ENCODE results near the gene VIP. TPM values are rescaled to one million over a fixed set of nuclear protein-coding genes. Genes with fewer than 3 reads are reported as not detected.

VIP gene
- total RNA-seq, 1 experiment from 2014 or later = not detected

GRCh38 chr6:152723398-152723797, 27.2 kb upstream of the VIP start:
- TF ChIP-seq, protein P1, sequence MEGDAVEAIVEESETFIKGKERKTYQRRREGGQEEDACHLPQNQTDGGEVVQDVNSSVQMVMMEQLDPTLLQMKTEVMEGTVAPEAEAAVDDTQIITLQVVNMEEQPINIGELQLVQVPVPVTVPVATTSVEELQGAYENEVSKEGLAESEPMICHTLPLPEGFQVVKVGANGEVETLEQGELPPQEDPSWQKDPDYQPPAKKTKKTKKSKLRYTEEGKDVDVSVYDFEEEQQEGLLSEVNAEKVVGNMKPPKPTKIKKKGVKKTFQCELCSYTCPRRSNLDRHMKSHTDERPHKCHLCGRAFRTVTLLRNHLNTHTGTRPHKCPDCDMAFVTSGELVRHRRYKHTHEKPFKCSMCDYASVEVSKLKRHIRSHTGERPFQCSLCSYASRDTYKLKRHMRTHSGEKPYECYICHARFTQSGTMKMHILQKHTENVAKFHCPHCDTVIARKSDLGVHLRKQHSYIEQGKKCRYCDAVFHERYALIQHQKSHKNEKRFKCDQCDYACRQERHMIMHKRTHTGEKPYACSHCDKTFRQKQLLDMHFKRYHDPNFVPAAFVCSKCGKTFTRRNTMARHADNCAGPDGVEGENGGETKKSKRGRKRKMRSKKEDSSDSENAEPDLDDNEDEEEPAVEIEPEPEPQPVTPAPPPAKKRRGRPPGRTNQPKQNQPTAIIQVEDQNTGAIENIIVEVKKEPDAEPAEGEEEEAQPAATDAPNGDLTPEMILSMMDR (IDR thresholded peaks at IDR 0.05; ENCODE audit: unreplicated experiment) = no peak
- POLR2A ChIA-PET = interaction anchor here (0.7 kb wide), 1 partner anchor 387 kb away, joined by 4 read pairs; no protein-coding TSS in a partner anchor
- CTCF ChIA-PET = interaction anchor here (0.6 kb wide), 3 partner anchors 88 to 209 kb away, joined by 3 to 5 read pairs (median 3); no protein-coding TSS in a partner anchor
- Mint-ChIP-seq H3K4me3 (ENCODE audit: unreplicated experiment) (no peak overlapping the region), H3K27ac (ENCODE audit: low read depth, unreplicated experiment) (no peak overlapping the region), H3K27me3 (ENCODE audit: insufficient read depth, unreplicated experiment) (peaks cover 20% of the 10 kb centered on the region), H3K9me3 (ENCODE audit: unreplicated experiment) (no peaks in the 10 kb centered on the region), H3K4me1 (ENCODE audit: insufficient read depth, unreplicated experiment) (peaks cover 7% of the 10 kb centered on the region), H3K36me3 (ENCODE audit: insufficient read depth, unreplicated experiment) (no peaks in the 10 kb centered on the region)
- peak; percentile 18 for DNase-seq (ENCODE audit: unreplicated experiment)
- intact Hi-C loops (cut with micrococcal nuclease) = no loop called here
- BruUV-seq (replicated peaks) = no TSS peak

GRCh38 chr6:152726313-152726712, 24.3 kb upstream of the VIP start:
- Mint-ChIP-seq H3K9me3 (ENCODE audit: unreplicated experiment) (no peaks in the 10 kb centered on the region), H3K36me3 (ENCODE audit: insufficient read depth, unreplicated experiment) (no peaks in the 10 kb centered on the region), H3K27me3 (ENCODE audit: insufficient read depth, unreplicated experiment) (peaks cover 21% of the 10 kb centered on the region), H3K4me1 (ENCODE audit: insufficient read depth, unreplicated experiment) (no peaks in the 10 kb centered on the region), H3K27ac (ENCODE audit: low read depth, unreplicated experiment) (no peak overlapping the region), H3K4me3 (ENCODE audit: unreplicated experiment) (no peak overlapping the region)
- CTCF ChIA-PET = interaction anchor here (1.3 to 2.1 kb wide), 2 partner anchors 222 to 223 kb away, joined by 4 to 8 read pairs; no protein-coding TSS in a partner anchor
- DNase-seq (ENCODE audit: unreplicated experiment) = no peak
- no TSS peak for BruUV-seq (replicated peaks)
- TF ChIP-seq, protein P1 (IDR thresholded peaks at IDR 0.05; ENCODE audit: unreplicated experiment) = no peak
- intact Hi-C loops (cut with micrococcal nuclease) = no loop called here
- POLR2A ChIA-PET = no interaction called here

DNA sequence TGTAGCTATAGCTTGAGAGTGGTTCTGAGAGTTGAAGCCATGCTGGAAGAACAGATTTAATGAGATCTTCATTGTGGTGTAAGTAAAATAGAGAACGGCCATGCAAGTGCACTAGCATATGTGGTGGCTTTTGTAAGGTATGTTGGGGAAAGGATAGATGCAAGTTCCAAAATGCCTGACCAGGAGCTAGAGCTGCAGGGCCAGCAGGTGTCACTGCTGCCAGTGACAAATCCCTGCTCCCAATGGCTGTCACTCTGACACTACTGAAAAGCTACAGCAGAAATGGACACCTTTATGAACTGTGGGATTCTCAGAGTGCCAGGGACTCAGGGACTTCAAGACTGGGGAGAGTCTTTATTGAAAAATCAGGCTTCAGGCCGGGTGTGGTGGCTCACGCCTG, 23.1 kb upstream of the VIP start:
- no TSS peak for BruUV-seq (replicated peaks)
- H3K4me1 Mint-ChIP-seq (ENCODE audit: insufficient read depth, unreplicated experiment) = no peaks in the 10 kb centered on the region
- H3K27me3 Mint-ChIP-seq (ENCODE audit: insufficient read depth, unreplicated experiment) = peaks cover 30% of the 10 kb centered on the region
- DNase-seq (ENCODE audit: unreplicated experiment) = no peak
- intact Hi-C loops (cut with micrococcal nuclease) = no loop called here
- H3K36me3 Mint-ChIP-seq (ENCODE audit: insufficient read depth, unreplicated experiment) = no peaks in the 10 kb centered on the region
- POLR2A ChIA-PET = interaction anchor here (0.6 to 1.2 kb wide), 2 partner anchors 16 to 82 kb away, joined by 3 to 4 read pairs; no protein-coding TSS in a partner anchor
- TF ChIP-seq, protein P1 (IDR thresholded peaks at IDR 0.05; ENCODE audit: unreplicated experiment) = no peak
- H3K27ac Mint-ChIP-seq (ENCODE audit: low read depth, unreplicated experiment) = no peak overlapping the region
- CTCF ChIA-PET = interaction anchor here (0.9 to 2.6 kb wide), 4 partner anchors 9 to 221 kb away, joined by 3 to 11 read pairs (median 6); no protein-coding TSS in a partner anchor
- no peaks in the 10 kb centered on the region for H3K9me3 Mint-ChIP-seq (ENCODE audit: unreplicated experiment)
- no peak overlapping the region for H3K4me3 Mint-ChIP-seq (ENCODE audit: unreplicated experiment)

GRCh38 chr6:152734630-152735029, 16.0 kb upstream of the VIP start:
- Mint-ChIP-seq H3K36me3 (ENCODE audit: insufficient read depth, unreplicated experiment) (no peaks in the 10 kb centered on the region), H3K9me3 (ENCODE audit: unreplicated experiment) (no peaks in the 10 kb centered on the region), H3K27me3 (ENCODE audit: insufficient read depth, unreplicated experiment) (peaks cover 79% of the 10 kb centered on the region), H3K4me1 (ENCODE audit: insufficient read depth, unreplicated experiment) (no peaks in the 10 kb centered on the region), H3K4me3 (ENCODE audit: unreplicated experiment) (no peak overlapping the region), H3K27ac (ENCODE audit: low read depth, unreplicated experiment) (no peak overlapping the region)
- DNase-seq (ENCODE audit: unreplicated experiment) = no peak
- BruUV-seq (replicated peaks) = no TSS peak
- ChIA-PET POLR2A (no interaction called here), CTCF (no interaction called here)
- intact Hi-C loops (cut with micrococcal nuclease) = no loop called here
- TF ChIP-seq, protein P1 (IDR thresholded peaks at IDR 0.05; ENCODE audit: unreplicated experiment) = no peak

Measured in MCF 10A (cell line).